ENCODE results near the gene STIMATE. TPM values are rescaled to one million over a fixed set of nuclear protein-coding genes. Genes with fewer than 3 reads are reported as not detected.

Gene STIMATE
- polyA plus RNA-seq, 1 of the 3 experiments (the other 2 are of a cell fraction): 9.3 TPM

- Histone ChIP-seq H3K79me2 (ENCODE audit: insufficient read depth) (no peaks in the 10 kb centered on the region), H2AFZ (ENCODE audit: low read depth) (no peak overlapping the region), H3K9me3 (no peaks in the 10 kb centered on the region), H3K36me3 (replicated peaks in 1 of 2; ENCODE audit: control insufficient read depth in 1 of 2, insufficient read depth in 2 of 2, low read length in 1 of 2) (no peaks in the 10 kb centered on the region), H3K9me2 (no peaks in the 10 kb centered on the region), H3K9ac (no peak overlapping the region), H3K27me3 (ENCODE audit: insufficient read depth) (no peaks in the 10 kb centered on the region), H3K4me1 (ENCODE audit: control insufficient read depth in 1 of 2, insufficient read depth in 2 of 2, low read depth in 1 of 2, low read length in 1 of 2) (no peaks in the 10 kb centered on the region; a peak in 2 of 4 replicates), H3K4me2 (no peak overlapping the region), H4K20me1 (ENCODE audit: insufficient read depth) (no peaks in the 10 kb centered on the region), H3K27ac (ENCODE audit: low read depth in 2 of 2, low read length in 1 of 2) (no peak overlapping the region), H3F3A (replicated peaks; ENCODE audit: insufficient read depth) (peaks cover 3% of the 10 kb centered on the region), H3K4me3 (ENCODE audit: low read depth in 2 of 2, low read length in 1 of 2) (no peak overlapping the region)
- no peak for DNase-seq
- ChIA-PET POLR2A (no interaction called here), CTCF (interaction anchor here (1.6 to 2.1 kb wide), 2 partner anchors 9 to 15 kb away, joined by 5 read pairs; no protein-coding TSS in a partner anchor)
- 83% methylated on average over 7 of the region's 7 CpGs for WGBS (ENCODE audit: low lambda C conversion rate)
- TF ChIP-seq EZH2phosphoT487 (IDR thresholded peaks at IDR 0.05; ENCODE audit: borderline replicate concordance, low read depth) (no peak), TCF12 (IDR thresholded peaks at IDR 0.05) (no peak), RCOR1 (IDR thresholded peaks at IDR 0.05; ENCODE audit: low read length) (no peak), RAD21 (IDR thresholded peaks at IDR 0.05; ENCODE audit: low read length) (no peak), FOXJ3 (CRISPR knock-in tag; IDR thresholded peaks at IDR 0.05) (no peak), GABPA (IDR thresholded peaks at IDR 0.05; ENCODE audit: low read depth) (no peak), NRF1 (IDR thresholded peaks at IDR 0.05; ENCODE audit: low read depth, low read length) (no peak), RFX5 (IDR thresholded peaks at IDR 0.05; ENCODE audit: low read length) (no peak), GATA2 (CRISPR knock-in tag; IDR thresholded peaks at IDR 0.05) (no peak), CHD2 (IDR thresholded peaks at IDR 0.05; ENCODE audit: low read length, partially characterized antibody) (no peak), TEAD4 (IDR thresholded peaks at IDR 0.05; ENCODE audit: borderline replicate concordance, insufficient read depth) (no peak), POLR2AphosphoS5 (IDR thresholded peaks at IDR 0.05; ENCODE audit: low read depth, low read length) (no peak), YY1 (IDR thresholded peaks at IDR 0.05; ENCODE audit: low read depth) (no peak), PBX3 (IDR thresholded peaks at IDR 0.05) (no peak), USF1 (IDR thresholded peaks at IDR 0.05; ENCODE audit: borderline replicate concordance, low read depth) (no peak), SMC3 (IDR thresholded peaks at IDR 0.05; ENCODE audit: low read depth, low read length) (no peak), JUND (IDR thresholded peaks at IDR 0.05) (no peak)
Observed at GRCh38 chr3:52800079-52800478, 97.3 kb downstream of the STIMATE start.

- no peak overlapping the region for H3K9ac ChIP-seq
- H4K20me1 ChIP-seq (ENCODE audit: insufficient read depth): no peaks in the 10 kb centered on the region
Observed at GRCh38 chr3:52798978-52799476, 98.3 kb downstream of the STIMATE start.

More at GRCh38 chr3:52798978-52799476, 98.3 kb downstream of the STIMATE start:
- Histone ChIP-seq H3K27me3 (ENCODE audit: insufficient read depth) (no peaks in the 10 kb centered on the region), H3K4me3 (ENCODE audit: low read depth in 2 of 2, low read length in 1 of 2) (no peak overlapping the region), H3F3A (replicated peaks; ENCODE audit: insufficient read depth) (peaks cover 3% of the 10 kb centered on the region), H3K79me2 (ENCODE audit: insufficient read depth) (no peaks in the 10 kb centered on the region), H3K9me3 (no peaks in the 10 kb centered on the region), H3K4me1 (ENCODE audit: control insufficient read depth in 1 of 2, insufficient read depth in 2 of 2, low read depth in 1 of 2, low read length in 1 of 2) (no peaks in the 10 kb centered on the region; a peak in 2 of 4 replicates), H3K36me3 (replicated peaks in 1 of 2; ENCODE audit: control insufficient read depth in 1 of 2, insufficient read depth in 2 of 2, low read length in 1 of 2) (no peaks in the 10 kb centered on the region), H3K27ac (ENCODE audit: low read depth in 2 of 2, low read length in 1 of 2) (no peak overlapping the region), H3K9me2 (no peaks in the 10 kb centered on the region), H2AFZ (ENCODE audit: low read depth) (no peak overlapping the region), H3K4me2 (no peak overlapping the region)
- peak; percentile 49 for TF ChIP-seq CTCF (IDR thresholded peaks at IDR 0.05)
- no peak for TF ChIP-seq FOSL2 (IDR thresholded peaks at IDR 0.05; ENCODE audit: borderline replicate concordance, low read depth)
- CTCF ChIA-PET: interaction anchor here (0.7 to 2.1 kb wide), 7 partner anchors 8 to 211 kb away, joined by 3 to 5 read pairs (median 5); no protein-coding TSS in a partner anchor
- DNase-seq: peak; percentile 59
- POLR2A ChIA-PET: no interaction called here
- 58% methylated on average over 7 of the region's 14 CpGs for WGBS (ENCODE audit: low lambda C conversion rate)
